AG09309 (cell line): Measurements from ENCODE around the gene PNMA6F.
"Not testable (repeated sequence)": the region's sequence is repeated elsewhere in the genome, so short reads cannot be mapped to it uniquely, and the experiment has no call there.

Experiments
- DNase-seq: peaks from one replicate; pipeline ENCODE4 v3.0.0-alpha.2; 2010; ENCODE audit warnings: low read depth
- H3K4me3 ChIP-seq: 2 replicates; pipeline ENCODE4 v1.5.1; 2011; ENCODE audit warnings: mild to moderate bottlenecking, low read depth, low read length, moderate library complexity; ENCODE audit not compliant: control insufficient read depth
- CTCF ChIP-seq: IDR thresholded peaks from 2 replicates; pipeline ENCODE4 v1.5.1; 2011; ENCODE audit warnings: mild to moderate bottlenecking, low read depth, low read length, inconsistent platforms; ENCODE audit not compliant: insufficient read depth, control insufficient read depth; ENCODE audit errors: missing control alignments

The PNMA6F gene

GRCh38 chrX:153303276-153304262, 18.0 kb downstream of the PNMA6F start:
- no peak for TF ChIP-seq CTCF
- H3K4me3 ChIP-seq = no peak overlapping the region
- no peak for DNase-seq

DNA sequence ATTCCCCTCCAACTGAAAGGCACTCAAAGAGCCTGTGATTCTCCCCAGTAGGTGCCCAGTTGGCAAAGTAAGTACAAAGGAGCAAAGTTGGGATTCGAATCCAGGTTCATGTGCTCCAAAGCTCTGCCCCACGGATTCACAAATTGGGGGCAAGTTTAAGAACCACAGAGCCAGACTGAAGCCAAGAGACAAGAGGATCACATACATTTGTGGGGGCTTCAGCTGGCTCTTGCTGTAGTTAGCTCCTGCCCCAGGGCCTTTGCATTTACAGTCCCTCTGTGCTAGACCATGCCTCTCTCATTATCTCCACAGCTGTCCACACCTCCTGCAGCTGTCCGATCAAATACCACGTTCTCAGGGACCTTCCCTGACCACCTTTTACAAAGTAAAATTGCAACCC, 18.8 kb downstream of the PNMA6F start:
- no peak for TF ChIP-seq CTCF
- no peak overlapping the region for H3K4me3 ChIP-seq
- DNase-seq = no peak

- no peak for DNase-seq
- H3K4me3 ChIP-seq = no peak overlapping the region
Measured at GRCh38 chrX:153301746-153302145, 19.8 kb downstream of the PNMA6F start.

DNA sequence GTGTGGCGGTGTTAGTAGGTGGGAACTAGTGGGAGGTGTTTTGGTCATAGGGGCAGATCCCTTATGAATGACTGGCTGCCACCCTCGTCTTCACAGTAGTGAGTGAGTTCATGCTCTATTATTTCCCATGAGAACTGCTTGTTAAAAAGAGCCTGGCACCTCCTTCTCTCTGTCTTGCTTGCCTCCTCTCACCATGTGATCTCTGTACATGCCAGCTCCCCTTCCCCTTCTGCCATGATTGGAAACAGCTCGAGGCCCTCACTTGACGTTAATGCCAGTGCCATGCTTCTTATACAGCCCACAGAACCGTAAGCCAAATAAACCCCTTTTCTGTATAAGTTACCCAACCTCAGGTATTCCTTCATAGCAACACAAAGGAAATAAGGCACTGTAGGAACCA, 21.7 kb downstream of the PNMA6F start:
- DNase-seq = no peak
- no peak overlapping the region for H3K4me3 ChIP-seq
- no peak for TF ChIP-seq CTCF

More at GRCh38 chrX:153301746-153302145, 19.8 kb downstream of the PNMA6F start:
- TF ChIP-seq CTCF = no peak

DNA sequence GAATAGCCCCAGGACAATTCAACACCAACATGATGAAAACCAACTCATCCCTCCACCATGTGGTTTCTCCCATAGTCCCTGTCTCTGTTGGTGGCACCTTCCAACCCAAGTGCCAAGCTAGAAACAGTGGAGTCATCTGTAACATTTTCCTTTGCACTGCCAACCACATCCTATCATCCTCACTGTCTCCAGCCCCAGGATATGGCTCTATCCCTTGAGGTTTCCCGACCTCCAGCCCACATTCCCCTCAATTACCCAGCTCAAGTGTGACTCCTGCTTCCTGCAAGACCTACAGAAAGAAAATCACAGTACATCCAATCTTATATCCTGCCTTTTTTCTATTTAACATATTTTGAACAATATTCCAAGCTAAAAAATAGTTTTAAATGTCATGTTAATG, 24.2 kb downstream of the PNMA6F start:
- H3K4me3 ChIP-seq = no peak overlapping the region
- TF ChIP-seq CTCF = no peak
- no peak for DNase-seq

DNA sequence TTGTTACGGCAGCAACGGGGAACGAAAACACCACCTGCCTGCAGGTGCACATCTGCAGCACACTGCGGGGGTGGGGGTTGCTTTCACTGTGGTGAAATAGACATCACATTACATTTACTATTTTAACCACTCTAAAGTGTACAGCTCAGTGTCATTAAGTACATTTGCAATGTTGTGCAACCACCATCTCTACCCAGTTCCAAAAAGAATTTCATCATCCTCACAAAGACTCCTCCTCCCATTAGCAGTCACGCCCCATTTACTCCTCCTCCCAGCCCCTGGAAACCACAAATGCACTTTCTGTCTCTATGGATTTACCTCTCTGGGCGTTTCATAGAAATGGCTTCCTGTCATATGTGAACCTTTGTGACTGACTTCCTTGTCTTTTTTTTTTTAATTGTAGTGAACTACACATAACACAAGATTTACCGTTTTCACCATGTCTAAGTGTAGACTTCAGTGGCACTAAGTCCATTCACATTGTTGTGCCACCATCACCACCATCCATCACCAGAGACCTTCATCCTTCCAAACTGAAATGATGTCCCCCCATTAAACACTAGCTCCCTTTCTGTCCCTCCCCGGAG, 28.0 kb downstream of the PNMA6F start:
- not testable (repeated sequence) for DNase-seq, H3K4me3 ChIP-seq

GRCh38 chrX:153288807-153289206, 32.8 kb downstream of the PNMA6F start:
- DNase-seq, H3K4me3 ChIP-seq: not testable (repeated sequence)

DNA sequence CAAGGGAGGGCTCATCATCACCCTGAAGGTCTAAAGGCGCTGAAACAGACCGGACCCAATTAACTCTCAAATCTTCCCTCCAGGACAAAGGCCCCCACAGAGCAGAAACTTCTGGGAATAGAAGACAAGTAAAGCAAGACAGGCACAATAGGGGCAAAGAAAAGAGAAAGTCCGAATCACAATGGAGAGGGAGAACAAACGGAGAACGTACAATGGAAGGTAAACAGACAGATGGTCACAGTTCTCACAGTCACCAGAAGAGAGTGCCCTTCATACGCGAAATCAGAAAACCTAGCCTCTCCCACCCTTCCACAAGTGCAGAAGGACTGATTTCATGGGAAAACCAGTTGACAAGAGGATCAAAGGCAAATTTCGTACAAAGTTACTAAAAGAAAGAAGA, 35.9 kb downstream of the PNMA6F start:
- H3K4me3 ChIP-seq, DNase-seq: not testable (repeated sequence)

DNA sequence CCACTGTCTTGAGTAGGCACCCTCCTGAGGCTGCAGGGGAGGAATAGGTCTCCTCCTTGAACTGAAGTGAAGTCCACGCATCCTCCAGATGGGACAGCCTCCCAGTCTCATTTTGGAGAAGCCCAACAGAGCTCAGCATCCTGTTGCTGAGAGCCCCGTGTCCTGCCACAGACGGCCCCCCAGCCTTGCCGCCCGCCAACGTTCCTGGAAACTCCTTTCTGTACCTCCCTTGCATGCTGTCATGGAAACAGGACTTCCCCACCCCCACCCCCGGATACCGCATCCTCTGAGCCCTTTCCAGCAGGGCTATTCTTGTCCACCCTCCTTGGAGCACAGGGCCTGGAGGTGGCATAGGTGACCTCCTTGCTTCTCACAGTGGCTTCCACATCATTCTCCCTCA, 37.6 kb downstream of the PNMA6F start:
- not testable (repeated sequence) for H3K4me3 ChIP-seq, DNase-seq

GRCh38 chrX:153281784-153282183, 39.8 kb downstream of the PNMA6F start:
- not testable (repeated sequence) for H3K4me3 ChIP-seq, DNase-seq

DNA sequence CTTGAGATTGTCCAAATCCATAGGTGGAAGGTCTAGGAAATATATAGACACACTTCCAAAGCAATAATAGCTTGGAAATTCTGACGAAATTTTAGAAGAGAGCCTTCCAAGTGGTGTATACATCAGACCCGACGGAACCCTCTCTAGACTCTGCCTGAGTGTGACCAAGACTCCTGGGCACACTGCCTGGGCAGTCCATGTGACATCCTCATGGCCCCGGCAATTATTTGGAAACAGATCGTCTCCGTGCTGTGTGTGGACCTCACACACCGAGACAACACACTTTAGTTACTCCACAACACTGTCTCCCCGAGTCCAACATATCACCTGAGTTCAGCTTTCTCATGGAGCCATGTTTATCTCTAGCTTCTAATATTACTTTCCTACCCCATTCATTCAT, 42.3 kb downstream of the PNMA6F start:
- not testable (repeated sequence) for DNase-seq, H3K4me3 ChIP-seq

DNA sequence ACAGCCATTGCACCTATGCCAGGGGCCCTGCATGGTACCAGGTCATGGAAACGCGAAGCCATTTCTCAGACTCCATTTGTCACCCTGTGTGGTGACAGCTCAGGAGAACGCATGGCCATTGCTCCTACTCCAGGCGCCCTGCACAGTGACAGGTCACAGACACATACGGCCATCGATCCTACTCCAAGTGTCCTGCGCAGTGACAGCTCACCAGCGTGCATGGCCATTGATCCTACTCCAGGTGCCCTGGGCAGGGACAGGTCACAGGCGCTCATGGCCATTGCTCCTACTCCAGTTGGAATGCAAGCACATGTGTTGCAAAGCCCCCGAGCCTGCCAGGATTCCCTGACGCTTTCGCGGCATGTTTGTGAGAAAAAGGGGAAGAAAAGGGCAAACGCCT, 45.5 kb downstream of the PNMA6F start:
- H3K4me3 ChIP-seq, DNase-seq: not testable (repeated sequence)
